Lung (tissue), 12 donors: ENCODE measurements around the gene NDUFV2. TPM values are rescaled to one million over a fixed set of nuclear protein-coding genes. Genes with fewer than 3 reads are reported as not detected.

Source experiments
- ATAC-seq: fragments of 200-7000 bp; cut with Tn5 transposase; one replicate; pipeline ENCODE4 v1.9.1; 2020; ENCODE audit warnings: moderate number of reproducible peaks; ENCODE audit not compliant: insufficient read depth, low FRiP score
- DNase-seq, 3 donors: peaks; one replicate each; pipeline ENCODE4 v3.0.0-alpha.2; 2013 to 2017
- H3K27ac ChIP-seq, 2 donors: one replicate each; pipeline ENCODE4 v1.5.1; 2013; ENCODE audit warnings: mild to moderate bottlenecking in 2 of 2, moderate library complexity in 2 of 2, control low read depth in 1 of 2, inconsistent platforms in 1 of 2, low read depth in 1 of 2, low read length in 1 of 2
- H3K27me3 ChIP-seq, 3 donors: one replicate each; pipeline ENCODE4 v1.5.1; 2013; ENCODE audit warnings: low read length in 2 of 3; ENCODE audit not compliant: control insufficient read depth in 3 of 3, insufficient read depth in 3 of 3
- H3K36me3 ChIP-seq, 4 donors: one replicate each; pipeline ENCODE4 v1.5.1; 2013; ENCODE audit warnings: low read length in 4 of 4, mild to moderate bottlenecking in 1 of 4, moderate library complexity in 1 of 4; ENCODE audit not compliant: control insufficient read depth in 4 of 4, insufficient read depth in 4 of 4
- H3K4me1 ChIP-seq, 5 donors: one replicate each; pipeline ENCODE4 v1.5.1; 2013; ENCODE audit warnings: low read length in 5 of 5, mild to moderate bottlenecking in 2 of 5, moderate library complexity in 1 of 5; ENCODE audit not compliant: control insufficient read depth in 5 of 5, insufficient read depth in 5 of 5
- H3K4me3 ChIP-seq: one replicate; pipeline ENCODE4 v1.5.1; 2013; ENCODE audit warnings: mild to moderate bottlenecking, control low read depth, moderate library complexity
- H3K9ac ChIP-seq, 2 donors: one replicate each; pipeline ENCODE4 v1.5.1; 2013; ENCODE audit warnings: low read length in 2 of 2, control low read depth in 1 of 2; ENCODE audit not compliant: insufficient read depth in 1 of 2
- H3K9me3 ChIP-seq, 4 donors: one replicate each; pipeline ENCODE4 v1.5.1; 2013; ENCODE audit warnings: low read length in 3 of 4, mild to moderate bottlenecking in 1 of 4, moderate library complexity in 1 of 4; ENCODE audit not compliant: control insufficient read depth in 4 of 4, insufficient read depth in 3 of 4
- WGBS, 2 donors: extraction: QIAGEN DNeasy Blood & Tissue Kit; methylation state at CpG; one replicate each; pipeline ENCODE4 v1.1.7; 2013; 5-methylcytosine and 5-hydroxymethylcytosine counted together
- polyA plus RNA-seq, 2 donors: library from polyadenylated mRNA; stranded (reverse); fragments of 200-250 nt; gene quantifications; one replicate each; pipeline ENCODE4 v1.2.1, GENCODE V29; 2013
- total RNA-seq, 2 donors: library from RNA; depleted of rRNA in 1 of 2; stranded (reverse); fragments of >200 nt in 1 of 2; gene quantifications; one replicate each; pipeline ENCODE4 v1.2.1, GENCODE V29; 2014 to 2021
- TF ChIP-seq, protein P1 (sequence below): IDR thresholded peaks from 2 replicates; pipeline ENCODE4 v1.5.1; 2012; ENCODE audit warnings: mild to moderate bottlenecking; ENCODE audit errors: control extremely low read depth, extremely low read depth
- donor health status: control.
- donor health status: control.
- donor health status: Bipolar disorder and iron deficiency.
- donor health status: healthy.
- donor health status: DM: yes; HTN: yes; CAD: no.

The NDUFV2 gene
- total and polyA plus RNA-seq, 4 donors, result 130 to 355 (median 144) TPM

DNA sequence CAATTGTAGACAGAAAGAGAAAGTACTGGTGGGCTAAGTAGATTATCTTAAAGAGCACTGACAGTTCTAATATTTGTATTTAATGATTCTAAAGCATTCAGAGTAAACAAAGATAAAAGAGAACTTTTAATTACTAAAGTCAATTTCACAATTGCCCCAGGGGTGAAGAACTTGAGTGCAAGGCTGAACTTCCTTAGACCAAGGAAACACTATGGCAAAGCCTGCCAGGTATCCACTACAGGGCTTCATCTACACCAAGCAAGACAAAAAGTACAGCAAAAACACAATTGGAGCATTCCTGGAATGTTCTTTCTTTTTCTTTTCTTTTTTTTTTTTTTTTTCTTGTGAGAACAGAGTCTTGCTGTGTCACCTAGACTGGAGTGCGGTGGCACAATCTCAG is 46.9 kb upstream of the NDUFV2 start:
- DNase-seq (no peak), ATAC-seq (peak; percentile 37)
- Histone ChIP-seq H3K27ac (no peak overlapping the region), H3K27me3 (no peaks in the 10 kb centered on the region), H3K9me3 (peaks cover 0 to 8% (median 3%) of the 10 kb centered on the region in 4 donors), H3K4me1 (no peaks in the 10 kb centered on the region), H3K36me3 (no peaks in the 10 kb centered on the region), H3K4me3 (no peak overlapping the region), H3K9ac (no peak overlapping the region)
- WGBS, 2 donors, result 83 to 88% methylated on average over 1 of the region's 1 CpG
- TF ChIP-seq, protein P1, sequence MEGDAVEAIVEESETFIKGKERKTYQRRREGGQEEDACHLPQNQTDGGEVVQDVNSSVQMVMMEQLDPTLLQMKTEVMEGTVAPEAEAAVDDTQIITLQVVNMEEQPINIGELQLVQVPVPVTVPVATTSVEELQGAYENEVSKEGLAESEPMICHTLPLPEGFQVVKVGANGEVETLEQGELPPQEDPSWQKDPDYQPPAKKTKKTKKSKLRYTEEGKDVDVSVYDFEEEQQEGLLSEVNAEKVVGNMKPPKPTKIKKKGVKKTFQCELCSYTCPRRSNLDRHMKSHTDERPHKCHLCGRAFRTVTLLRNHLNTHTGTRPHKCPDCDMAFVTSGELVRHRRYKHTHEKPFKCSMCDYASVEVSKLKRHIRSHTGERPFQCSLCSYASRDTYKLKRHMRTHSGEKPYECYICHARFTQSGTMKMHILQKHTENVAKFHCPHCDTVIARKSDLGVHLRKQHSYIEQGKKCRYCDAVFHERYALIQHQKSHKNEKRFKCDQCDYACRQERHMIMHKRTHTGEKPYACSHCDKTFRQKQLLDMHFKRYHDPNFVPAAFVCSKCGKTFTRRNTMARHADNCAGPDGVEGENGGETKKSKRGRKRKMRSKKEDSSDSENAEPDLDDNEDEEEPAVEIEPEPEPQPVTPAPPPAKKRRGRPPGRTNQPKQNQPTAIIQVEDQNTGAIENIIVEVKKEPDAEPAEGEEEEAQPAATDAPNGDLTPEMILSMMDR, result no peak

DNA sequence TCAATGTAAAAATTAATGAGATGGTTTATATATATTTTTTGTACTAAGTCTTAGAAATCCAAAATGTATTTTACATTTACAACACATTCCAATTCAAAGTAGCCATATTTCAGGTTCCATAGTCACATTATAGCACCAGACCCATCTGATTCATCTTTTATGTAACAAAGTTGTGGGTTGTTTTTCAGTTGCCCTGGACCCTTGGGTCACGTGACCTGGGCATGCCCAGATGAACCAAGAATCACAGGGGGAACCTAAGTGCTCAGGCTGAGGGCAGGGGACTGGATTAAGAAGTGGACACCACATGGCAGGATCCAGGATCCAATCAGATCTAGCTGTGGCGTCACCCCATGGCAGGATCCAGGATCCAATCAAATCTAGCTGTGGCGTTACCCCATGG is 44.9 kb upstream of the NDUFV2 start:
- H3K27ac ChIP-seq, result no peak overlapping the region
- TF ChIP-seq, protein P1, result no peak
- DNase-seq, result no peak
- no peaks in the 10 kb centered on the region for H3K27me3 ChIP-seq
- H3K4me1 ChIP-seq, result no peaks in the 10 kb centered on the region
- no peak overlapping the region for H3K4me3 ChIP-seq
- no peak overlapping the region for H3K9ac ChIP-seq
- peaks cover 0 to 7% (median 0%) of the 10 kb centered on the region in 4 donors for H3K9me3 ChIP-seq
- ATAC-seq, result no peak
- 97% methylated on average over 3 of the region's 3 CpGs for WGBS, 2 donors
- no peaks in the 10 kb centered on the region for H3K36me3 ChIP-seq

DNA sequence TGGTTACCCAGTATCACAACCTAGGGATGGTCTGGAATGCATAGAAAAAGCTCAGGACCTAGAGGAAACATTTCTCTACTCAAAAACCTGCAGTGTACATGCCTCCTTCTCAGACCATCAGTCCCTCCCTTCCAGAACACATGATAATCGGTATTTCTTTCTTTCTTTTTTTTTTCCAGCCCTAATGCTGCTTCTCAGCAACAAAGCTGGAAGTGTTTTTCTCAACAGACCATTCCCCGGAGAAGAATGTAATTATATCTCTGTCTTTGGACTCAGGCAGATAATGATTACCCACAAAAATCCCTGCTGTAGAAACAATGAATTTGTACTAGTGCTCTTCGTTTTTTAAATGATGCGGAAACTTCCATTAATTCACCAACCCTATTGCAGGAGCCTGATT is 44.1 kb upstream of the NDUFV2 start:
- peaks cover 0 to under 1% (median 0%) of the 10 kb centered on the region in 4 donors for H3K9me3 ChIP-seq
- no peaks in the 10 kb centered on the region for H3K36me3 ChIP-seq
- H3K4me1 ChIP-seq, result no peaks in the 10 kb centered on the region
- DNase-seq (no peak), ATAC-seq (no peak)
- H3K27ac ChIP-seq, result no peak overlapping the region
- WGBS, 2 donors, result 79 to 87% methylated on average over 4 of the region's 4 CpGs
- no peak overlapping the region for H3K4me3 ChIP-seq
- no peaks in the 10 kb centered on the region for H3K27me3 ChIP-seq
- no peak overlapping the region for H3K9ac ChIP-seq
- TF ChIP-seq, protein P1, result no peak

DNA sequence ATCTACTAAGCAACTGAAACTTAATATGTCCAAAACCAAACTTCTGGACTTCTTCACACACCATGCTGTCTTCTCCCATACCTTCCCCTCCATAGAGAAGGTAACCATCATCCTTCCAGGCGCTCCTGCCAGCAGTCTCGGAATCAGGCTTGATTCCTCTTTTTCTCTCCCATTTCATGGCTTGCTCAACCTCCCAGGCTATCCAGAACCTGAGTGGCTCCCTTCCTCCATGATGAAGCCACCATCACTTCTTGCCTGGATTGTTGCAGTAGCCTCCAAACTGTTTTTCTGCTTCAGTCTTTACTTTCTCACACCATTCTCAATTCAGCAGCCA is 40.1 kb upstream of the NDUFV2 start:
- Histone ChIP-seq H3K27me3 (no peaks in the 10 kb centered on the region), H3K36me3 (no peaks in the 10 kb centered on the region), H3K4me3 (no peak overlapping the region), H3K27ac (no peak overlapping the region), H3K9ac (no peak overlapping the region), H3K9me3 (no peaks in the 10 kb centered on the region), H3K4me1 (no peaks in the 10 kb centered on the region)
- DNase-seq, result no peak
- TF ChIP-seq, protein P1, result no peak
- ATAC-seq, result no peak
- 78 to 84% methylated on average over 2 of the region's 2 CpGs for WGBS, 2 donors
